Activated T-cell treated with anti-CD3 and anti-CD28 coated beads, Interleukin-2, amount 50 U/mL, for 48 hours (primary cell): ENCODE measurements around the gene DLL1.
A peak's percentile ranks its signal among the peaks of the same experiment; 100 is the strongest.
"Not testable (repeated sequence)": the region's sequence is repeated elsewhere in the genome, so short reads cannot be mapped to it uniquely, and the experiment has no call there.

Experiments
- DNase-seq, 2 experiments: peaks; one replicate each; pipeline ENCODE4 v3.0.0-alpha.2; 2020

The DLL1 gene, protein sequence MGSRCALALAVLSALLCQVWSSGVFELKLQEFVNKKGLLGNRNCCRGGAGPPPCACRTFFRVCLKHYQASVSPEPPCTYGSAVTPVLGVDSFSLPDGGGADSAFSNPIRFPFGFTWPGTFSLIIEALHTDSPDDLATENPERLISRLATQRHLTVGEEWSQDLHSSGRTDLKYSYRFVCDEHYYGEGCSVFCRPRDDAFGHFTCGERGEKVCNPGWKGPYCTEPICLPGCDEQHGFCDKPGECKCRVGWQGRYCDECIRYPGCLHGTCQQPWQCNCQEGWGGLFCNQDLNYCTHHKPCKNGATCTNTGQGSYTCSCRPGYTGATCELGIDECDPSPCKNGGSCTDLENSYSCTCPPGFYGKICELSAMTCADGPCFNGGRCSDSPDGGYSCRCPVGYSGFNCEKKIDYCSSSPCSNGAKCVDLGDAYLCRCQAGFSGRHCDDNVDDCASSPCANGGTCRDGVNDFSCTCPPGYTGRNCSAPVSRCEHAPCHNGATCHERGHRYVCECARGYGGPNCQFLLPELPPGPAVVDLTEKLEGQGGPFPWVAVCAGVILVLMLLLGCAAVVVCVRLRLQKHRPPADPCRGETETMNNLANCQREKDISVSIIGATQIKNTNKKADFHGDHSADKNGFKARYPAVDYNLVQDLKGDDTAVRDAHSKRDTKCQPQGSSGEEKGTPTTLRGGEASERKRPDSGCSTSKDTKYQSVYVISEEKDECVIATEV

DNA sequence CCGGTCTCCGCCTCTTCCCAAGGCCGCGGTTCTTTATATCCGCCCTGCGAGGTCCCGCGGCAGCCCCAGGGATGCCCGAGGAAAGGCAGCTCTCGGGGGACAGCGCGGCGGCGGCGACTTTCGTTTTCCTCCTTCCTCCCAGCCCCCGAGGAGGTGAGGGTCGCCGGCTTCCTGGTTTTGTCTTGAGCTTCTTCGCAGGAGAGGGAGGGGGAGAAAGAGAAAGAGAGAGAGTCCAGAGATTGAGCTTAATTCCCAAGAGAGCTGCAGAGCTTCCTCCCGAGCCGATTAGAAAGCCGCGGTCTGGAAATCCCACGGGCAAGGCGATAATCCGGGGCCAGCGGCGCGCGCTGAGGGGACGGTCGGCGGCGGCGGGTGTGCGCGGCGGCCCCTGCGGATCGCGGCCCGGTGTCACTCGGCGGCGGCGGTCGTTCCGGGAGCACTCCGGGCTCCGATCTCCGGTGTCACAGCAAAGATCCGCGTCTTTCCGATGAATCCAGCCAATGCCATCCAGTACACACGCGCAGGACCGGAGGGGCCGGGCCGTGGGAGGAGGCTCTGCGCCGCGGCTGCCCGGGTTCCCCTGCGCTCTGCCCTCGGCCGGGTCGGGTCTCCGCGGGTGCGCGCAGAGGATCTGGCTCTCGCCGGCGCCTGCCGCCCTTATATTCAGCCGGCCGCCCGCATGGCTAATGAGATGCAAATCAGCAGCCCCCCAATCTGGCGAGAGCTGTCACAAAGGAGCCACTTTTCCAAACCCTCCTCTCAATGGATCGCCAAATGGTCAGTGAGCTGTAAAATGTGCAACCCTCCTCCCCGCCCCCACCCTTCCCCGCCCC is at the start of gene DLL1:
Gene DLL1 (minus strand): TSS at position 783 of the 833 bp plus-strand sequence. CDS start 939 bp downstream, outside the sequence.
- peak; percentile 46 to 57 for DNase-seq

DNA sequence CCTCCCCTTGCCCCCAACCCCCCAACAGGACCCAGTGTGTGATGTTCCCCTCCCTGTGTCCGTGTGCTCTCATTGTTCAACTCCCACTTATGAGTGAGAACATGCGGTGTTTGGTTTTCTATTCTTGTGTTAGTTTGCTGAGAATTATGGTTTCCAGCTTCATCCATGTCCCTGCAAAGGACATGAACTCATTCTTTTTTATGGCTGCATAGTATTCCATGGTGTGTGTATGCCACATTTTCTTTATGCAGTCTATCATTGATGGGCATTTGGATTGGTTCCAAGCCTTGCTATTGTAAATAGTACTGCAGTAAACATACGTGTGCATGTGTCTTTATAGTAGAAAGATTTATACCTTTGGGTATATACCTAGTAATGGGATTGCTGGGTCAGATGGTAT is 44.3 kb upstream of the DLL1 start:
- DNase-seq: not testable (repeated sequence)

- no peak for DNase-seq
These were observed 38.4 kb upstream of the DLL1 start for GRCh38 chr6:170329321-170329720.

DNA sequence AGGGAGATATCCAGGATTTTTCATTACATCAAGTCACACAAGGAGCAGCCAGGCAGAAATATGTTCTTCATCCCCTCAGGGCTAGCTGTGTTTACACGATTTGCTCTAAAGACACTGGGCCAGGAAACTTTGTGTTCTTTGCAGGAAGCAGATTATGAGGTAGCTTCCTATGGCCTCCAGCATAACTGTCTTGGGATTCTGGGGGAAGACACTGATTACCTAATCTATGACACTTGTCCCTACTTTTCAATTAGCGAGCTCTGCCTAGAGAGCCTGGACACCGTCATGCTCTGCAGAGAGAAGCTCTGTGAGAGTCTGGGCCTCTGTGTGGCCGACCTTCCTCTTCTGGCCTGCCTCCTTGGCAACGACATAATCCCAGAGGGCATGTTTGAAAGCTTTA is 26.8 kb upstream of the DLL1 start:
- no peak for DNase-seq

GRCh38 chr6:170317076-170317475 is 26.2 kb upstream of the DLL1 start:
- DNase-seq: no peak

DNA sequence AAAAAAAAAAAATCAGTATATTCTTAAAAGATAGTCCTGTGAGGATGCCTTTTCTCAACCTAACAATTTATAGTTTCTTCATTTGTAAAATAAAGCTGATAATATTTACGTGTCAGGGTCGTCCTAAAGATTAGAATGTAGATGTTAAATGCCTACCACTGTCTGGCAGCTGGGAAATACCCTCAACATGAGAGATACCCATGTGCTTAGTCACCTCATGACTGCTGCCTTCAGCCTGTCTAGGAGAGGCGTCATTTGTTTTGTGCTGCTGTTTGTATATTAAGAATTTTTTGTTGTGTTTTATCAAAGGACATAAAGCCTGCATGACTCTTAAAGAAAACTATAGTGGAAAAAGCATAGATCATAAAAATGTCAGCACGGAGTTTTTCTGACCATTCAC is 25.2 kb upstream of the DLL1 start:
- DNase-seq: no peak

- no peak for DNase-seq
These were observed 24.1 kb upstream of the DLL1 start for GRCh38 chr6:170314983-170315382.

GRCh38 chr6:170313716-170314295 is 22.9 kb upstream of the DLL1 start:
- DNase-seq: no peak

DNA sequence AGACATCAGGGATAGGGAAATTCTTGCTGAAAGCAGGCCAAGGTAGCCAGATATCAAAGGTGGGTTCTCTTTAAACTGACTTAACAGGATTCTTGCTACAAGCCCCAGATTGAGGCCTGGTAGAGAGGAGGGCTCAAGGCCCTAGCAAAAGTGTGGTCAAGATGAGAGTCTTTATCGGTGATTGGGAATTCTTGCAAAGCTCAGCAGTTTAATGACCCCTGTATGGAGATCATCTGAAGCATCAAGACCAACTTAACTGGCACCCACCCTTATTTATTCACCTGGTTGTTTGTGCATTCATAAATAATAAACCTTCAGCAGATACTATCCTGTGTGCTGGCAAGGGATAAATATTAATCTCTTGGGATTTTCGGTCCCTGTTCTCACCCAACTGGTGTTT is 22.0 kb upstream of the DLL1 start:
- no peak for DNase-seq

GRCh38 chr6:170311696-170312095 is 20.8 kb upstream of the DLL1 start:
- DNase-seq: no peak

- no peak for DNase-seq
These were observed 17.9 kb upstream of the DLL1 start for GRCh38 chr6:170308761-170309160.

DNA sequence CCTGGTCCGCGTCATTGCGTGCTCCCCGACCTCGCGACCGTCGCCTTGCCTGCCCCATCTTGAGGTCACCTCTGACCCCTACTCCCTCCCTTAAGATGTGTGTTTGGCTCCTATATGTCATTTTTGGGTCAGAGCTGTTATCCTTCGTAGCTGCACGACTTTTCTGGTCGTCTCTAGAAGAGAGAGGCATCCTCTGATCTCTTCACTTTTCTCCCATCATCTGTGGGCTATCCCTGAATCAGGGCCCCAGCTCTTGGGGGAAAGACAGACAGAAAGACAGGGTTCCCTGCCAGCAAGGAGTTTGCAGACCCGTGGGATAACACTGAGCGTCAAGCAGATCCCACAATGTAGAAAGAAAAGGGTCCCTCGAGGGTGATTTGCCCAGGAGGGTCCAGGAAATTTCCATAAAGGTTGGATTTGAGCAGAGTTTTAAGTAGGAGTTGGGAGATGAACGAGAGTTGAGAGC is 16.2 kb upstream of the DLL1 start:
- no peak for DNase-seq

- peak; percentile 96 for DNase-seq
These were observed 15.6 kb upstream of the DLL1 start, which contains the start of gene FAM120B for GRCh38 chr6:170306324-170307079. TSS of gene FAM120B (plus strand) at chr6:170306758. CDS start at chr6:170317391, 10,633 bp downstream.

DNA sequence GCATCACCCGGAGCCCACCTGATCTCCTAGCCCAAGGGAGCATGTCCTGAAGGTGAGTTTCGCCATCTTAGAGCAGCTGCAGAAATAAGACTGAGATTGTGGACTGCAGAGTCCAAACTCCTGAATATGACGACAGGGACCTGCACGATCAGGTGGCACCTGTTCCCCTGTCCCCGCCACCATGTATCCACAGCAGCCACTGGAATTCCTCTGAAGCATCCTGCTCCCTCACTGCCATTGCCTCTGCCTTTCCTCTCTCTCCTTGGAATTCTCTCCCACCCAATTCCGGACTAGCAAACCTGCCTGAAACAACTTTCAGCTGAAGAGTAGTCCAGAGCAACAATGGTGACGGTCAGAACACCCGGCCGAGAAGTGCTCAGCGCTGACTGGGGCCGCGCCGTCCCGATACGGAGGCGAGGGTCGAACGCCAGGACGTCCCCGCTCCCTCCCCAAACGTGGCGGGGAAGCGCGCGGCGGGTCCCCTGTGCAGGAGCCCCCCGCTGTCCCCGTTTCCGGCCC is 15.0 kb upstream of the DLL1 start:
- DNase-seq: peak; percentile 22 to 24

DNA sequence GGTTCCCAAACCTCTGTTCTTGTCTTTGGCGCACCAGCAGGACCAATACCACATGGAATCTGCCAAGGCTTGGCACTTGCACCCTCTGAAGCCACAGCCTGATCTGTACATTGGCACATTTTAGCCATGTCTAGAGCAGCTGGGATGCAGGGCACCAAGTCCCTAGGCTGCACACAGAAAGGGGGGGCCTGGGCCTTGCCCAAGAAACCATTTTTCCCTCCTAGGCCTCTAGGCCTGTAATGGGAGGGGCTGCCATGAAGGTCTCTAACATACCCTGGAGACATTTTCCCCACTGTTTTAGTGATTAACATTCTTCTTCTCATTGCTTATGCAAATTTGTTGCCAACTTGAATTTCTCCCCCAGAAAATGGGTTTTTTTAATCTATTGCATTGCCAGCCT is 10.3 kb upstream of the DLL1 start:
- no peak for DNase-seq

- DNase-seq: peak in 1 of 2 experiments; percentile 14
These were observed 7.8 kb upstream of the DLL1 start for GRCh38 chr6:170298688-170299087.

GRCh38 chr6:170297576-170298330 is 6.9 kb upstream of the DLL1 start:
- DNase-seq: peak in 1 of 2 experiments; percentile 3

GRCh38 chr6:170296746-170297575 is 6.1 kb upstream of the DLL1 start:
- peak in 1 of 2 experiments; percentile 22 for DNase-seq

- DNase-seq: no peak
These were observed 5.5 kb upstream of the DLL1 start for GRCh38 chr6:170296423-170296745.
